Esophagus muscularis mucosa (tissue), 4 donors: ENCODE data around the gene AGAP1. TPM values are rescaled to one million over a fixed set of nuclear protein-coding genes. Genes with fewer than 3 reads are reported as not detected.

Source experiments
- DNase-seq: peaks from one replicate; pipeline ENCODE4 v3.0.0-alpha.2; 2017; ENCODE audit errors: extremely low spot score
- H3K27ac ChIP-seq, 4 donors: fragments of 200-600 bp; sonication (generic); replicated peaks in 1 of 4; 1 replicate in 3 of 4; 2 replicates in 1 of 4; pipeline ENCODE4 v1.5.1; 2016 to 2019; ENCODE audit warnings: mild to moderate bottlenecking in 1 of 4
- H3K27me3 ChIP-seq, 4 donors: fragments of 200-600 bp; sonication (generic); one replicate each; pipeline versions ENCODE4 v1.5.1 to v1.6.0; 2016 to 2019
- H3K36me3 ChIP-seq, 4 donors: fragments of 200-600 bp; sonication (generic); one replicate each; pipeline ENCODE4 v1.5.1; 2016 to 2019
- H3K4me1 ChIP-seq, 4 donors: fragments of 200-600 bp; sonication (generic); one replicate each; pipeline ENCODE4 v1.5.1; 2016 to 2019
- H3K4me3 ChIP-seq, 4 donors: fragments of 200-600 bp; sonication (generic); 1 replicate in 2 of 4; 2 replicates in 2 of 4; pipeline ENCODE4 v1.5.1; 2016 to 2019; ENCODE audit warnings: mild to moderate bottlenecking in 4 of 4, moderate library complexity in 1 of 4
- H3K9me3 ChIP-seq, 4 donors: fragments of 200-600 bp; sonication (generic); 1 replicate in 3 of 4; 2 replicates in 1 of 4; pipeline ENCODE4 v1.5.1; 2016 to 2019
- EP300 ChIP-seq: sonication (generic); formaldehyde crosslinking; IDR thresholded peaks from one replicate; pipeline ENCODE4 v1.6.1; 2017; ENCODE audit warnings: antibody characterized with exemption
- POLR2A ChIP-seq: fragments of 450-650 bp; IDR thresholded peaks from one replicate; pipeline ENCODE4 v1.6.1; 2017; ENCODE audit warnings: antibody characterized with exemption, moderate library complexity, mild to moderate bottlenecking, low read depth
- POLR2AphosphoS5 ChIP-seq, 2 donors: sonication (generic); formaldehyde crosslinking; IDR thresholded peaks; one replicate each; pipeline ENCODE4 v1.6.1; 2017; ENCODE audit warnings: antibody characterized with exemption in 2 of 2
- WGBS: methylation state at CpG from one replicate; pipeline ENCODE4 v1.1.5; 2018; 5-methylcytosine and 5-hydroxymethylcytosine counted together
- intact Hi-C: fragments of 100-400 bp; cut with DNase I; formaldehyde crosslinking; loops from one replicate; pipeline ENCODE4 v1.15.1; 2023
- total RNA-seq, 4 donors: library from RNA; depleted of rRNA; stranded (reverse); fragments of >200 nt; gene quantifications; one replicate each; pipeline versions ENCODE4 v1.1.0 to v1.2.1, GENCODE V29; 2016
- TF ChIP-seq, protein P1 (sequence below), 3 experiments: fragments of 200-600 bp in 2 of 3; fragments of 450-650 bp in 1 of 3; sonication (generic) in 2 of 3; IDR thresholded peaks; one replicate each; pipeline ENCODE4 v1.5.1; 2017 to 2019; ENCODE audit warnings: antibody characterized with exemption in 3 of 3, mild to moderate bottlenecking in 2 of 3, moderate library complexity in 1 of 3

The AGAP1 gene
- total RNA-seq, 4 donors from 2014 or later = 37.9 to 62.4 (median 47.2) TPM

- no peak for DNase-seq
- Histone ChIP-seq H3K9me3 (no peaks in the 10 kb centered on the region), H3K27ac (no peak overlapping the region), H3K4me3 (no peak overlapping the region), H3K4me1 (peaks cover 23 to 69% (median 46%) of the 10 kb centered on the region in 4 donors), H3K36me3 (no peaks in the 10 kb centered on the region), H3K27me3 (no peaks in the 10 kb centered on the region)
- intact Hi-C loops = no loop called here
- TF ChIP-seq, protein P1, sequence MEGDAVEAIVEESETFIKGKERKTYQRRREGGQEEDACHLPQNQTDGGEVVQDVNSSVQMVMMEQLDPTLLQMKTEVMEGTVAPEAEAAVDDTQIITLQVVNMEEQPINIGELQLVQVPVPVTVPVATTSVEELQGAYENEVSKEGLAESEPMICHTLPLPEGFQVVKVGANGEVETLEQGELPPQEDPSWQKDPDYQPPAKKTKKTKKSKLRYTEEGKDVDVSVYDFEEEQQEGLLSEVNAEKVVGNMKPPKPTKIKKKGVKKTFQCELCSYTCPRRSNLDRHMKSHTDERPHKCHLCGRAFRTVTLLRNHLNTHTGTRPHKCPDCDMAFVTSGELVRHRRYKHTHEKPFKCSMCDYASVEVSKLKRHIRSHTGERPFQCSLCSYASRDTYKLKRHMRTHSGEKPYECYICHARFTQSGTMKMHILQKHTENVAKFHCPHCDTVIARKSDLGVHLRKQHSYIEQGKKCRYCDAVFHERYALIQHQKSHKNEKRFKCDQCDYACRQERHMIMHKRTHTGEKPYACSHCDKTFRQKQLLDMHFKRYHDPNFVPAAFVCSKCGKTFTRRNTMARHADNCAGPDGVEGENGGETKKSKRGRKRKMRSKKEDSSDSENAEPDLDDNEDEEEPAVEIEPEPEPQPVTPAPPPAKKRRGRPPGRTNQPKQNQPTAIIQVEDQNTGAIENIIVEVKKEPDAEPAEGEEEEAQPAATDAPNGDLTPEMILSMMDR (IDR thresholded peaks at IDR 0.05) = no peak
- no peak for TF ChIP-seq POLR2A
- TF ChIP-seq POLR2AphosphoS5 (IDR thresholded peaks at IDR 0.05) = no peak
- TF ChIP-seq EP300 = no peak
- 77% methylated on average over 6 of the region's 6 CpGs for WGBS
Observed at GRCh38 chr2:235553291-235553690, 59.4 kb downstream of the AGAP1 start.

- intact Hi-C loops = no loop called here
- no peak for DNase-seq
- no peaks in the 10 kb centered on the region for H3K27me3 ChIP-seq
- no peaks in the 10 kb centered on the region for H3K36me3 ChIP-seq
- H3K9me3 ChIP-seq = no peaks in the 10 kb centered on the region
- H3K4me1 ChIP-seq = peaks cover 23 to 69% (median 46%) of the 10 kb centered on the region in 4 donors
- no peak for TF ChIP-seq EP300
- no peak for TF ChIP-seq POLR2A
- no peak for TF ChIP-seq POLR2AphosphoS5 (IDR thresholded peaks at IDR 0.05)
- TF ChIP-seq, protein P1 (IDR thresholded peaks at IDR 0.05) = no peak
- no peak overlapping the region for H3K27ac ChIP-seq
- H3K4me3 ChIP-seq = no peak overlapping the region
- WGBS = 94% methylated on average over 10 of the region's 13 CpGs
Observed at GRCh38 chr2:235553696-235554100, 59.9 kb downstream of the AGAP1 start.

DNA sequence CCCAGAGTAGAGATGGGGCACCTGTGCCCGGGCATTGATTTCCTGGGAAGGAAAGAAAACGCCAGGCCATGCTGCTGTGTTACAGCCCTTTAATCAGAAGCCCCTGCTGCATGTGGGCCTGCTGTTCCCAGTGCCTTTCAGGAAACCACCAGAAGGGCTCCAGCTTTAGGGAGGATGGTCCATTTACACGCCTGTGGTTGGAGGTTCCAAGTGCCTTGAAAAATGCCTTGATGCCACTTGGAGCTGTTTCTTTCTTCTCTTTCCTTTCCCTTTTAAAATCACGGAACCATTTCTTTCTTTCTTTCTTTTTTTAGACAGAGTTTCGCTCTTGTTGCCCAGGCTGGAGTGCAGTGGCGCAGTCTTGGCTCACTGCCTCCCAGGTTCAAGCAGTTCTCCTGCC, 60.5 kb downstream of the AGAP1 start:
- Histone ChIP-seq H3K9me3 (no peaks in the 10 kb centered on the region), H3K27me3 (no peaks in the 10 kb centered on the region), H3K4me3 (no peak overlapping the region), H3K4me1 (peaks cover 23 to 65% (median 46%) of the 10 kb centered on the region in 4 donors), H3K36me3 (no peaks in the 10 kb centered on the region), H3K27ac (no peak overlapping the region)
- TF ChIP-seq, protein P1 (IDR thresholded peaks at IDR 0.05) = no peak
- TF ChIP-seq EP300 = no peak
- TF ChIP-seq POLR2AphosphoS5 (IDR thresholded peaks at IDR 0.05) = no peak
- no peak for TF ChIP-seq POLR2A
- DNase-seq = no peak
- WGBS = 90% methylated on average over 5 of the region's 6 CpGs
- intact Hi-C loops = no loop called here

DNA sequence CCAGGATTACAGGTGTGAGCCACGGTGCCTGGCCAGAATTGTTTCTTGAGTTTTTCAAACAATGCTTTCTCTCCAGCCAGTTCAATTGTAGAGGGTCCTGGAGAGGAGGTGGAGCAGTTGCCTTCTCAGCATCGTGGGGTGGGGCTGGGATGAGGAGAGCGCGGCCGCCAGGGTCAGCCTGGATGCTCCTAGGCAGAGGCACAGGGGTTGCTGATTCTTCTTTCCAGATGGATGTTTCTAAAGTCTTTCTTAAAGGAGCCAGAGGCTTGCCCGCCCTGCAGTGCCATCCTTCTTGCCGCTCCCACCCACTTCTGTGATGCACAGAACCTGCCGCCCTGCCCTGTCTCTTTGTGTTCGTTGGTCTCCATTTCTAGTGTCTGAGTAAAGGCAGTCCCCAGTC, 61.1 kb downstream of the AGAP1 start:
- H3K27ac ChIP-seq = no peak overlapping the region
- no peaks in the 10 kb centered on the region for H3K9me3 ChIP-seq
- DNase-seq = no peak
- 89% methylated on average over 9 of the region's 9 CpGs for WGBS
- intact Hi-C loops = no loop called here
- H3K27me3 ChIP-seq = no peaks in the 10 kb centered on the region
- no peak for TF ChIP-seq EP300
- TF ChIP-seq, protein P1 (IDR thresholded peaks at IDR 0.05) = no peak
- no peak for TF ChIP-seq POLR2A
- TF ChIP-seq POLR2AphosphoS5 (IDR thresholded peaks at IDR 0.05) = no peak
- H3K36me3 ChIP-seq = no peaks in the 10 kb centered on the region
- H3K4me3 ChIP-seq = no peak overlapping the region
- H3K4me1 ChIP-seq = peaks cover 23 to 65% (median 46%) of the 10 kb centered on the region in 4 donors

DNA sequence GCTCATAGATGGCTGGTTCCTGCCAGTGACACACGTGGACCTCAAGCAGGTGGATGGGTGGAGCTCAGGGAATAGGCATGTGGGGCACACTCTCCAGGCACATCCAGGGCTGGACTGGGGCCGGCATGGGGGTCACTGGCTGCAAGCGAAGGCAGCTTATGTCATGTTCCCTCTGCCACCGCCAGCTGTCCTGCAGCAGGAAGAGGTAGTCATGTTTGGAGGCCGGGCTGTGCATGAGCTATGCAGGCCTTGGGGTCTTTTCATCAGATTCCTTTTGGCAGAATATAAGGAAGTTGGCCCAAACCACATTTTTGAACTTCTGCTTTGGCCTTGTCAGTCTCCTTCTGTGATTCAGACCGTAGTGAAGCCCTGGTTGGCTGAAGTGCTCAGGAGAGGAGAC, 61.5 kb downstream of the AGAP1 start:
- intact Hi-C loops = no loop called here
- no peaks in the 10 kb centered on the region for H3K9me3 ChIP-seq
- no peaks in the 10 kb centered on the region for H3K27me3 ChIP-seq
- peaks cover 23 to 65% (median 46%) of the 10 kb centered on the region in 4 donors for H3K4me1 ChIP-seq
- H3K4me3 ChIP-seq = no peak overlapping the region
- 71% methylated on average over 5 of the region's 6 CpGs for WGBS
- no peak overlapping the region for H3K27ac ChIP-seq
- no peak for DNase-seq
- TF ChIP-seq POLR2A (no peak), EP300 (no peak), POLR2AphosphoS5 (IDR thresholded peaks at IDR 0.05) (no peak)
- TF ChIP-seq, protein P1 (IDR thresholded peaks at IDR 0.05) = no peak
- no peaks in the 10 kb centered on the region for H3K36me3 ChIP-seq
